B cell (primary cell): Measurements from ENCODE around the gene MRPS23.

ENCODE experiments used
- CTCF ChIP-seq: fragments of 200-600 bp; IDR thresholded peaks from one replicate; pipeline ENCODE4 v1.8.0; 2022; ENCODE audit warnings: antibody characterized with exemption, mild to moderate bottlenecking
- EZH2 ChIP-seq: IDR thresholded peaks from 2 replicates; pipeline ENCODE4 v1.6.1; 2012; ENCODE audit warnings: borderline replicate concordance, low read depth, mild to moderate bottlenecking, moderate library complexity, low read length; ENCODE audit not compliant: insufficient read depth, poor library complexity, severe bottlenecking

DNA sequence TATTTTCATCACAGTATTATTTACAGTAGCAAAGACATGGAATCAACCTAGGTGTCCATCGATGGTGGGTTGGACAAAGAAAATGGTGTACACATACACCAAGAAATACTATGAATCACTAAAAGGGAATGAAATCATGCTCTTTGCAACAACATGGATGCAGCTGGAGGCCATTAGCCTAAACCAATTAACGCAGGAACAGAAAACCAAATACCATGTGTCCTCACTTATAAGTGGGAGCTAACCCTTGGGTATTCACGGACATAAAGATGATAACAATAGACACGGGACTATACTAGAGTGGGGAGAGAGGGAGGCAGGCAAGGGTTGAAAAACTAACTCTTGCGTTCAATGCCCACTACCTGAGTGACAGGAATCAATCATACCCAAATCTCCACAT, 41.0 kb downstream of the MRPS23 start:
- no peak for TF ChIP-seq CTCF
- no peak for TF ChIP-seq EZH2
